Gastroesophageal sphincter (tissue), 3 donors: ENCODE data around the gene ZNF830.

Experiments used
- CTCF ChIP-seq, 4 experiments: fragments of 200-600 bp in 2 of 4; fragments of 450-650 bp in 2 of 4; sonication (generic) in 1 of 4; IDR thresholded peaks; one replicate each; pipeline ENCODE4 v1.5.1; 2017 to 2019; ENCODE audit warnings: antibody characterized with exemption in 4 of 4, mild to moderate bottlenecking in 2 of 4, moderate library complexity in 2 of 4
- EP300 ChIP-seq: sonication (generic); formaldehyde crosslinking; IDR thresholded peaks from one replicate; pipeline ENCODE4 v1.6.1; 2017; ENCODE audit warnings: antibody characterized with exemption, mild to moderate bottlenecking
- POLR2A ChIP-seq, 2 donors: fragments of 450-650 bp; IDR thresholded peaks; one replicate each; pipeline ENCODE4 v1.6.1; 2017; ENCODE audit warnings: antibody characterized with exemption in 2 of 2, mild to moderate bottlenecking in 2 of 2, moderate library complexity in 1 of 2

- no peak for TF ChIP-seq EP300
- TF ChIP-seq CTCF (IDR thresholded peaks at IDR 0.05): no peak
- TF ChIP-seq POLR2A (IDR thresholded peaks at IDR 0.05): no peak
Measured at GRCh38 chr17:35001549-35001948, 40.2 kb downstream of the ZNF830 start.
